Measurements from ENCODE around the gene CTNNA1.

DNA sequence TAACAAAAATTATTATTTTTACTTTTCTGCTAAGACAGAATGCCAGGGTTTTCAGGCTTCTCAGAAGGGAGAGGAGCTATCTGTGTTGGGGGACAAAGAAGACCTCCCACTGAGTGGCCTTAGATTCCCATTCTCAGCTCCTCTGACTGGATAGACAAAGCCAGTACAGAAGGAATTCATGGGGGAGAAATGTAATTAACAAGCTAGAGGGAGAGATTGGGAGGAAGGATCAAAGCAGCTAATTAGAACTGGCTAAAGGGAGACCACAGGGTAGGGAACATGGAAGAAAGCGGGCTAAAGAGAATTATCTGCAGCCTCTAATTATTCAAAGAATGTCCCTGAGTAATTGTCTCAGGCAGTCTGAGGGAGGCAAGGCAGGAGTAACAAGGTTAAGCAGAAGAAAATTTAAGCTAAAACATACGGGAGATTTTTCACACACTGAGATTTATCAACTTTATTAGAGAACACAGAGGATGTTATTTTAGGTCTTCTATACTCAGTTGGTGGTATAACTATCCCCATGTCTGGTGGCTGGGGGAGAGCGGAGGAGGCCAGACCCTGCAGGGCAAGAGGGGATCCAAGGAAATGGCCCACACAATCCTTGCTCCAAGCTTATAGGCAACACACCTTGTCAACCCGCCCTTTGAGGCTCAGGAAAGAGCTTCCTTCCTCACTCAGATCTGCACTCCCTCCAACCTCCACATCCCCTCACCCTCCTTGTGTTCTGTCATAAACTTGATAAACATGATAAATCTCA, 209.6 kb downstream of the CTNNA1 start:
- TF ChIP-seq POLR2A (IDR thresholded peaks at IDR 0.05; ENCODE audit: low read depth, low read length) (no peak), POLR2AphosphoS5 (IDR thresholded peaks at IDR 0.05; ENCODE audit: low read depth, low read length) (no peak), TAF1 (IDR thresholded peaks at IDR 0.05; ENCODE audit: borderline replicate concordance, low read depth, low read length) (no peak)

Data from GM12892 (cell line).